ENCODE data around the gene FGD5.

FGD5 gene

GRCh38 chr3:14801668-14802380, 16.9 kb upstream of the FGD5 start:
- H3K4me3 ChIP-seq (ENCODE audit: low read length), result no peak overlapping the region
- no peak for TF ChIP-seq CTCF (conservative IDR thresholded peaks at IDR 0.05; ENCODE audit: low read depth, low read length)
- no peak for DNase-seq (ENCODE audit: low read depth)

GRCh38 chr3:14802381-14802731, 16.4 kb upstream of the FGD5 start:
- H3K4me3 ChIP-seq (ENCODE audit: low read length), result no peak overlapping the region
- TF ChIP-seq CTCF (conservative IDR thresholded peaks at IDR 0.05; ENCODE audit: low read depth, low read length), result no peak
- no peak for DNase-seq (ENCODE audit: low read depth)

GRCh38 chr3:14803101-14803980, 15.4 kb upstream of the FGD5 start:
- DNase-seq (ENCODE audit: low read depth), result no peak
- TF ChIP-seq CTCF (conservative IDR thresholded peaks at IDR 0.05; ENCODE audit: low read depth, low read length), result no peak
- no peak overlapping the region for H3K4me3 ChIP-seq (ENCODE audit: low read length)

GRCh38 chr3:14803981-14804834, 14.6 kb upstream of the FGD5 start:
- DNase-seq (ENCODE audit: low read depth), result no peak
- TF ChIP-seq CTCF (conservative IDR thresholded peaks at IDR 0.05; ENCODE audit: low read depth, low read length), result no peak
- H3K4me3 ChIP-seq (ENCODE audit: low read length), result no peak overlapping the region

- DNase-seq (ENCODE audit: low read depth), result no peak
- no peak overlapping the region for H3K4me3 ChIP-seq (ENCODE audit: low read length)
- no peak for TF ChIP-seq CTCF (conservative IDR thresholded peaks at IDR 0.05; ENCODE audit: low read depth, low read length)
Observed at GRCh38 chr3:14804835-14805780, 13.7 kb upstream of the FGD5 start.

GRCh38 chr3:14805961-14806537, 12.7 kb upstream of the FGD5 start:
- H3K4me3 ChIP-seq (ENCODE audit: low read length), result no peak overlapping the region
- DNase-seq (ENCODE audit: low read depth), result no peak
- no peak for TF ChIP-seq CTCF (conservative IDR thresholded peaks at IDR 0.05; ENCODE audit: low read depth, low read length)
